ENCODE results near the gene CRP.

- TF ChIP-seq CTCF (IDR thresholded peaks at IDR 0.05): no peak
- TF ChIP-seq CHD2 (IDR thresholded peaks at IDR 0.05; ENCODE audit: low read length, partially characterized antibody): no peak
- no peak for TF ChIP-seq USF2 (IDR thresholded peaks at IDR 0.05)
- TF ChIP-seq POLR2A (IDR thresholded peaks at IDR 0.05; ENCODE audit: low read length): no peak
- TF ChIP-seq RFX5 (IDR thresholded peaks at IDR 0.05): no peak
- TF ChIP-seq, protein P1, sequence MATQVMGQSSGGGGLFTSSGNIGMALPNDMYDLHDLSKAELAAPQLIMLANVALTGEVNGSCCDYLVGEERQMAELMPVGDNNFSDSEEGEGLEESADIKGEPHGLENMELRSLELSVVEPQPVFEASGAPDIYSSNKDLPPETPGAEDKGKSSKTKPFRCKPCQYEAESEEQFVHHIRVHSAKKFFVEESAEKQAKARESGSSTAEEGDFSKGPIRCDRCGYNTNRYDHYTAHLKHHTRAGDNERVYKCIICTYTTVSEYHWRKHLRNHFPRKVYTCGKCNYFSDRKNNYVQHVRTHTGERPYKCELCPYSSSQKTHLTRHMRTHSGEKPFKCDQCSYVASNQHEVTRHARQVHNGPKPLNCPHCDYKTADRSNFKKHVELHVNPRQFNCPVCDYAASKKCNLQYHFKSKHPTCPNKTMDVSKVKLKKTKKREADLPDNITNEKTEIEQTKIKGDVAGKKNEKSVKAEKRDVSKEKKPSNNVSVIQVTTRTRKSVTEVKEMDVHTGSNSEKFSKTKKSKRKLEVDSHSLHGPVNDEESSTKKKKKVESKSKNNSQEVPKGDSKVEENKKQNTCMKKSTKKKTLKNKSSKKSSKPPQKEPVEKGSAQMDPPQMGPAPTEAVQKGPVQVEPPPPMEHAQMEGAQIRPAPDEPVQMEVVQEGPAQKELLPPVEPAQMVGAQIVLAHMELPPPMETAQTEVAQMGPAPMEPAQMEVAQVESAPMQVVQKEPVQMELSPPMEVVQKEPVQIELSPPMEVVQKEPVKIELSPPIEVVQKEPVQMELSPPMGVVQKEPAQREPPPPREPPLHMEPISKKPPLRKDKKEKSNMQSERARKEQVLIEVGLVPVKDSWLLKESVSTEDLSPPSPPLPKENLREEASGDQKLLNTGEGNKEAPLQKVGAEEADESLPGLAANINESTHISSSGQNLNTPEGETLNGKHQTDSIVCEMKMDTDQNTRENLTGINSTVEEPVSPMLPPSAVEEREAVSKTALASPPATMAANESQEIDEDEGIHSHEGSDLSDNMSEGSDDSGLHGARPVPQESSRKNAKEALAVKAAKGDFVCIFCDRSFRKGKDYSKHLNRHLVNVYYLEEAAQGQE (IDR thresholded peaks at IDR 0.05): no peak
- no peak for TF ChIP-seq CEBPB (IDR thresholded peaks at IDR 0.05)
- TF ChIP-seq EP300 (IDR thresholded peaks at IDR 0.05): no peak
- TF ChIP-seq RAD21 (conservative IDR thresholded peaks at IDR 0.05 in 1 of 2, IDR thresholded peaks at IDR 0.05 in 1 of 2): no peak
Measured at GRCh38 chr1:159756397-159756796, 42.0 kb upstream of the CRP start.

Measured in A549 (cell line).